Heart left ventricle (tissue), 16 donors: ENCODE measurements around the gene TRAPPC5. TPM values are rescaled to one million over a fixed set of nuclear protein-coding genes. Genes with fewer than 3 reads are reported as not detected.

ENCODE experiments used
- ATAC-seq, 4 donors: fragments of 200-7000 bp; cut with Tn5 transposase; one replicate each; pipeline ENCODE4 v1.9.1; 2020 to 2022; ENCODE audit warnings: moderate library complexity in 4 of 4, mild to moderate bottlenecking in 3 of 4, moderate number of reproducible peaks in 1 of 4
- DNase-seq, 5 donors: peaks; one replicate each; pipeline ENCODE4 v3.0.0-alpha.2; 2020
- H3K27ac ChIP-seq, 12 donors: fragments of 200-600 bp; sonication (generic) in 4 of 12; one replicate each; pipeline versions ENCODE4 v1.5.0 to v1.8.0; 2016 to 2022; ENCODE audit warnings: mild to moderate bottlenecking in 2 of 12
- H3K27me3 ChIP-seq, 9 donors: fragments of 200-600 bp; sonication (generic) in 2 of 9; one replicate each; pipeline versions ENCODE4 v1.5.1 to v1.8.0; 2016 to 2022; ENCODE audit warnings: mild to moderate bottlenecking in 3 of 9
- H3K36me3 ChIP-seq, 9 donors: fragments of 200-600 bp; sonication (generic) in 2 of 9; one replicate each; pipeline versions ENCODE4 v1.5.0 to v1.8.0; 2018 to 2022; ENCODE audit warnings: mild to moderate bottlenecking in 2 of 9
- H3K4me1 ChIP-seq, 12 donors: fragments of 200-600 bp; sonication (generic) in 4 of 12; one replicate each; pipeline versions ENCODE4 v1.5.0 to v1.8.0; 2016 to 2022; ENCODE audit warnings: mild to moderate bottlenecking in 3 of 12
- H3K4me3 ChIP-seq, 12 donors: fragments of 200-600 bp; sonication (generic) in 4 of 12; one replicate each; pipeline versions ENCODE4 v1.5.0 to v1.8.0; 2017 to 2022; ENCODE audit warnings: mild to moderate bottlenecking in 9 of 12, moderate library complexity in 4 of 12
- H3K9me3 ChIP-seq, 12 donors: fragments of 200-600 bp; sonication (generic) in 4 of 12; one replicate each; pipeline versions ENCODE4 v1.5.0 to v1.8.0; 2016 to 2022; ENCODE audit warnings: mild to moderate bottlenecking in 1 of 12
- POLR2A ChIP-seq, 2 donors: fragments of 450-650 bp; IDR thresholded peaks; one replicate each; pipeline ENCODE4 v1.6.1; 2017; ENCODE audit warnings: antibody characterized with exemption in 2 of 2, mild to moderate bottlenecking in 2 of 2, moderate library complexity in 2 of 2
- WGBS, 4 donors: extraction: QIAGEN DNeasy Blood & Tissue Kit in 2 of 4; methylation state at CpG; one replicate each; pipeline versions ENCODE4 v1.1.5 to v1.1.7; 2013 to 2018; 5-methylcytosine and 5-hydroxymethylcytosine counted together
- intact Hi-C, 10 donors: fragments of 100-400 bp; cut with DNase I; formaldehyde crosslinking; loops; one replicate each; pipeline versions ENCODE4 v1.11.1 to v1.14.2; 2022
- polyA plus RNA-seq, 2 donors: library from polyadenylated mRNA; stranded (reverse); fragments of 200-250 nt; gene quantifications; one replicate each; pipeline ENCODE4 v1.2.3, GENCODE V29; 2013
- total RNA-seq, 9 donors: library from RNA; depleted of rRNA in 2 of 9; stranded (reverse); fragments of >200 nt in 2 of 9; fragmentation: NEBNext Ultra II Directional in 3 of 9; extraction: Animal tissue kit (Norgen Biotek cat#: 25700) in 3 of 9; gene quantifications; one replicate each; pipeline versions ENCODE4 v1.1.0 to v1.2.4, GENCODE V29; 2016 to 2023
- TF ChIP-seq, protein P1 (sequence below), 12 donors: fragments of 200-600 bp; sonication (generic) in 4 of 12; IDR thresholded peaks; one replicate each; pipeline versions ENCODE4 v1.5.0 to v1.8.0; 2018 to 2022; ENCODE audit warnings: antibody characterized with exemption in 12 of 12, mild to moderate bottlenecking in 5 of 12
- donor health status: ischemic (EF 13 %, LVEDD 7.1; RV severe dilation, severe dysfunction).
- donor health status: healthy with polysubstance abuse.
- donor health status: DM: no; HTN: yes; CAD: no.
- donor health status: DM: no; HTN: no; CAD: no.
- donor health status: ischemic (EF 25% LVEDD 6.9; RV normal size, moderate dysfunction).
- donor health status: ischemic (EF 25% LVEDD 5.7; RV mildly dilated, moderate dysfunction).
- donor health status: healthy.
- donor health status: DM: yes; HTN: yes; CAD: no.
- donor health status: ischemic (EF 35%, LVEDD 5.7; RV mildly dilated, moderate dysfunction).
- donor health status: nonischemic (EF 11% LVEDD 7.7; RV severe dilation, severe dysfunction).
- donor health status: DM: yes; HTN: yes; CAD: no.
- donor health status: PGD.
- donor health status: ischemic (EF 29% LVEDD 5.4; RV normal size, mild dysfunction).
- donor health status: nonischemic (EF 23%, LVEDD 6.1; RV moderate dilation, normal function).

Gene TRAPPC5
- total and polyA plus RNA-seq, 11 donors: 60.1 to 170 (median 96.9) TPM

DNA sequence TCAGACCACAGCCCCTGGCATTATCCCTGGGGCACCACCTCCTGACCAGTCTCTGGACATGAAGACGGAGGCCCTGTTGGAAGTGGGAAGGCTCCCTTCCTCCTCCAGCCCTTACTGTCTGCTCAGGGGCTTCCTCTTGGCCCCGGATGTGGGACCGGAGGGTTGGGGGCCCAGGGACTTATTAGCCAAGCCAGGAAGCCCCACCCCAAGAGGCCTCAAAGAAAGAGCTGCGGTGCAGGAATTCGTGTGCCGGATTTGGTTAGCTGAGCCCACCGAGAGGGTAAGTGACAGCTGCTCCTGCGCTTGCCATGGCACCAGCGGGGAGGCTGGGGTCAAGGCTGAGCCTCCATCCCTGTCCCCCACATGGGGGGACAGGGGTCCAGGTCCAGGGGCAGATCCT is 11.8 kb upstream of the TRAPPC5 start, which contains the start of gene RETN:
TSS of gene RETN (plus strand) at position 208 of the 400 bp plus-strand sequence. CDS start 278 bp downstream, outside the sequence.
- H3K9me3 ChIP-seq: peaks cover 0 to 4% (median 0%) of the 10 kb centered on the region in 12 donors
- intact Hi-C loops: loop anchor here in 1 of 10 donors (10.0 kb wide), 1 partner anchor 104 kb away; no protein-coding TSS in a partner anchor
- H3K36me3 ChIP-seq: no peaks in the 10 kb centered on the region
- no peak within 1 kb of the TSS for H3K27ac ChIP-seq
- peaks cover 0 to 37% (median 15%) of the 10 kb centered on the region in 9 donors for H3K27me3 ChIP-seq
- DNase-seq (no peak), ATAC-seq (no peak)
- H3K4me3 ChIP-seq: peak within 1 kb of the TSS in 1 of 12 donors; percentile 17
- WGBS, 4 donors: 58 to 75% (median 72%) methylated on average over 6 to 9 of the region's 9 CpGs
- H3K4me1 ChIP-seq: peaks cover 0 to 3% (median 0%) of the 10 kb centered on the region in 12 donors
- no peak for TF ChIP-seq POLR2A (IDR thresholded peaks at IDR 0.05)
- TF ChIP-seq, protein P1, sequence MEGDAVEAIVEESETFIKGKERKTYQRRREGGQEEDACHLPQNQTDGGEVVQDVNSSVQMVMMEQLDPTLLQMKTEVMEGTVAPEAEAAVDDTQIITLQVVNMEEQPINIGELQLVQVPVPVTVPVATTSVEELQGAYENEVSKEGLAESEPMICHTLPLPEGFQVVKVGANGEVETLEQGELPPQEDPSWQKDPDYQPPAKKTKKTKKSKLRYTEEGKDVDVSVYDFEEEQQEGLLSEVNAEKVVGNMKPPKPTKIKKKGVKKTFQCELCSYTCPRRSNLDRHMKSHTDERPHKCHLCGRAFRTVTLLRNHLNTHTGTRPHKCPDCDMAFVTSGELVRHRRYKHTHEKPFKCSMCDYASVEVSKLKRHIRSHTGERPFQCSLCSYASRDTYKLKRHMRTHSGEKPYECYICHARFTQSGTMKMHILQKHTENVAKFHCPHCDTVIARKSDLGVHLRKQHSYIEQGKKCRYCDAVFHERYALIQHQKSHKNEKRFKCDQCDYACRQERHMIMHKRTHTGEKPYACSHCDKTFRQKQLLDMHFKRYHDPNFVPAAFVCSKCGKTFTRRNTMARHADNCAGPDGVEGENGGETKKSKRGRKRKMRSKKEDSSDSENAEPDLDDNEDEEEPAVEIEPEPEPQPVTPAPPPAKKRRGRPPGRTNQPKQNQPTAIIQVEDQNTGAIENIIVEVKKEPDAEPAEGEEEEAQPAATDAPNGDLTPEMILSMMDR (IDR thresholded peaks at IDR 0.05): no peak

DNA sequence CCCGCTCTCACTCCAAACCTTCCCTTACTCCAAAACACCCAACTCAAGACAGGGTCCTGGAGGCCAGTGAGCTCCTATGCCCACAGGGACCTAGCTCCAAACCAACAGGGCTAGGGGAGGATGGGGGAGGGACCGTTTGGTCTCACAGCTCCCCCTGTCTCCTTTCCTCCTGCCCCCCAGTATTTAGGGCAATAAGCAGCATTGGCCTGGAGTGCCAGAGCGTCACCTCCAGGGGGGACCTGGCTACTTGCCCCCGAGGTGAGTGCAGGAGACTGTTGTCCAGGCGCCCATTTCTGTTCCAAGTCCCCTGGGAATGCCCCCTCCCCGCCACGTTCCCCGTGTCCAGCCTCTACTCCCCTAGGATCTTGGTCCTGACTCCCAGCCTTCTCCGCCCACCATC is 11.0 kb upstream of the TRAPPC5 start:
- intact Hi-C loops: loop anchor here in 3 of 10 donors (10.0 kb wide), 2 partner anchors 105 to 315 kb away; no protein-coding TSS in a partner anchor
- no peak for DNase-seq
- peaks cover 0 to 7% (median 0%) of the 10 kb centered on the region in 12 donors for H3K9me3 ChIP-seq
- peaks cover 0 to 7% (median 0%) of the 10 kb centered on the region in 12 donors for H3K4me1 ChIP-seq
- H3K27ac ChIP-seq: no peak overlapping the region
- H3K36me3 ChIP-seq: no peaks in the 10 kb centered on the region
- H3K27me3 ChIP-seq: peaks cover 0 to 37% (median 15%) of the 10 kb centered on the region in 9 donors
- H3K4me3 ChIP-seq: peak overlapping the region in 1 of 12 donors; percentile 17
- no peak for TF ChIP-seq POLR2A (IDR thresholded peaks at IDR 0.05)
- TF ChIP-seq, protein P1 (IDR thresholded peaks at IDR 0.05): no peak
- WGBS, 4 donors: 25 to 45% (median 28%) methylated on average over 4 to 9 of the region's 9 CpGs
- no peak for ATAC-seq

DNA sequence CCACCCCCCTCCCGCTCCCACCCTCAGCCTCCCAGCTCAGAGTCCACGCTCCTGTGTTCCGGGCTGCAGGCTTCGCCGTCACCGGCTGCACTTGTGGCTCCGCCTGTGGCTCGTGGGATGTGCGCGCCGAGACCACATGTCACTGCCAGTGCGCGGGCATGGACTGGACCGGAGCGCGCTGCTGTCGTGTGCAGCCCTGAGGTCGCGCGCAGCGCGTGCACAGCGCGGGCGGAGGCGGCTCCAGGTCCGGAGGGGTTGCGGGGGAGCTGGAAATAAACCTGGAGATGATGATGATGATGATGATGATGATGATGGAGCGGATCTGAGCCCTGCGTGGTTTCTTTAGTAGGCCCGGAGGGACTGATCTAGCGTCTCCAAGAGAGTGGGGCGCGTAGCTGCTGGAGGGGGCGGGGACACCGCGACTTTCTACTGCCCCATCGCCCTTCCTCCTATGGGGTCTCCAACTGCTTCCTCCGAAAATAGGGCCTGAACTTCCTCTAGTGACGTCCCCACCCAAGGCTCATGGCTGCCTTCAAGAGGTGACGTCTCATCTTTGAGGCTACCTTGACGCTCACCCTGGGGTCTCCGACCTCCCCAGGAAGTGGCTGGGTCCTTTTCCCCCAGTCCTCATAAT is 10.4 kb upstream of the TRAPPC5 start:
- peaks cover 0 to 36% (median 15%) of the 10 kb centered on the region in 9 donors for H3K27me3 ChIP-seq
- peaks cover 0 to 7% (median 0%) of the 10 kb centered on the region in 12 donors for H3K9me3 ChIP-seq
- DNase-seq (no peak), ATAC-seq (peak in 1 of 4 donors; percentile 39)
- WGBS, 4 donors: 2 to 7% (median 2%) methylated on average over 19 to 43 of the region's 43 CpGs
- H3K4me3 ChIP-seq: peak overlapping the region in 2 of 12 donors; percentile 10 to 38
- H3K4me1 ChIP-seq: peaks cover 0 to 7% (median 0%) of the 10 kb centered on the region in 12 donors
- H3K27ac ChIP-seq: no peak overlapping the region
- TF ChIP-seq POLR2A (IDR thresholded peaks at IDR 0.05): no peak
- TF ChIP-seq, protein P1 (IDR thresholded peaks at IDR 0.05): no peak
- H3K36me3 ChIP-seq: no peaks in the 10 kb centered on the region
- intact Hi-C loops: loop anchor here in 2 of 10 donors (10.0 kb wide), 1 partner anchor 315 kb away; no protein-coding TSS in a partner anchor

DNA sequence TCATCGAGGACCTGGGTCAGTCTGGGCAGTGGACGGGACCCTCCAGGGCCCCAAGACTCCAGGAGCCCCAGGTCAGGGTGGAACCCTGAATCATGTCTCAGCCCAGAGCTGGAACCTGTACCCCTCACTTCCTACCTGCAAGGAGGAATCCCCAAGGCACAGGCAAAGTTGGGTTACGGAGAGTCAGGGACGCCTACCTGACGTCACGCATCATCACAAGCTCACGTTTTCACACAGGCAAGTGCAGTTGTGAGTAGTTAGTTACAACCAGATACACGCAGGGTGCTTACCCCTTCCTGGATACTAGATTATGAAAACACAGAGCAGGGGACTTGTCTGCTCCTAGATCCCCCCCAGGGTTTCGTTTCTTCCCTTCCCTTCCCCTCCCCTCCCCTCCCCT is 9.8 kb upstream of the TRAPPC5 start:
- TF ChIP-seq POLR2A (IDR thresholded peaks at IDR 0.05): no peak
- TF ChIP-seq, protein P1 (IDR thresholded peaks at IDR 0.05): no peak
- H3K27ac ChIP-seq: no peak overlapping the region
- peaks cover 0 to 7% (median 0%) of the 10 kb centered on the region in 12 donors for H3K4me1 ChIP-seq
- peaks cover 0 to 32% (median 15%) of the 10 kb centered on the region in 9 donors for H3K27me3 ChIP-seq
- peaks cover 0 to 7% (median 0%) of the 10 kb centered on the region in 12 donors for H3K9me3 ChIP-seq
- WGBS, 4 donors: 29 to 32% (median 30%) methylated on average over 8 to 9 of the region's 9 CpGs
- no peak for ATAC-seq
- DNase-seq: no peak
- intact Hi-C loops: loop anchor here in 2 of 10 donors (10.0 kb wide), 1 partner anchor 316 kb away; no protein-coding TSS in a partner anchor
- H3K4me3 ChIP-seq: no peak overlapping the region
- H3K36me3 ChIP-seq: no peaks in the 10 kb centered on the region
